ENCODE results near the gene MACROD2.

MACROD2 gene

GRCh38 chr20:14666696-14667095 lies 671.4 kb downstream of the MACROD2 start:
- no peak for DNase-seq (ENCODE audit: low spot score)
- no peak for TF ChIP-seq CTCF (IDR thresholded peaks at IDR 0.05; ENCODE audit: extremely low read depth, missing control alignments)

GRCh38 chr20:14667226-14667625 lies 671.9 kb downstream of the MACROD2 start:
- DNase-seq (ENCODE audit: low spot score) = no peak
- TF ChIP-seq CTCF (IDR thresholded peaks at IDR 0.05; ENCODE audit: extremely low read depth, missing control alignments) = no peak

GRCh38 chr20:14672066-14672465 lies 676.8 kb downstream of the MACROD2 start:
- no peak for TF ChIP-seq CTCF (IDR thresholded peaks at IDR 0.05; ENCODE audit: extremely low read depth, missing control alignments)
- DNase-seq (ENCODE audit: low spot score) = no peak

GRCh38 chr20:14673164-14673563 lies 677.8 kb downstream of the MACROD2 start:
- no peak for DNase-seq (ENCODE audit: low spot score)
- no peak for TF ChIP-seq CTCF (IDR thresholded peaks at IDR 0.05; ENCODE audit: extremely low read depth, missing control alignments)

- TF ChIP-seq CTCF (IDR thresholded peaks at IDR 0.05; ENCODE audit: extremely low read depth, missing control alignments) = no peak
- no peak for DNase-seq (ENCODE audit: low spot score)
Observed at GRCh38 chr20:14677455-14677854, 682.1 kb downstream of the MACROD2 start.

GRCh38 chr20:14685183-14685582 lies 689.9 kb downstream of the MACROD2 start:
- no peak for TF ChIP-seq CTCF (IDR thresholded peaks at IDR 0.05; ENCODE audit: extremely low read depth, missing control alignments)
- no peak for DNase-seq (ENCODE audit: low spot score)

- no peak for DNase-seq (ENCODE audit: low spot score)
- TF ChIP-seq CTCF (IDR thresholded peaks at IDR 0.05; ENCODE audit: extremely low read depth, missing control alignments) = no peak
Observed at GRCh38 chr20:14687313-14687712, 692.0 kb downstream of the MACROD2 start.
